H9 (cell line): Measurements from ENCODE around the gene DDX59. TPM values are rescaled to one million over a fixed set of nuclear protein-coding genes. Genes with fewer than 3 reads are reported as not detected.

Source experiments
- DNase-seq: peaks from one replicate; pipeline ENCODE4 v3.0.0-alpha.2; 2017
- H2AFZ ChIP-seq: one replicate; pipeline ENCODE4 v1.6.1; 2013; ENCODE audit warnings: mild to moderate bottlenecking, low read length, control low read depth, moderate library complexity
- H2AK5ac ChIP-seq: 2 replicates; pipeline ENCODE4 v1.6.1; 2013; ENCODE audit warnings: low read length, control low read depth, mixed read lengths; ENCODE audit not compliant: insufficient read length
- H2BK120ac ChIP-seq: one replicate; pipeline ENCODE4 v1.6.1; 2013; ENCODE audit warnings: low read depth, mild to moderate bottlenecking, low read length, control low read depth, inconsistent platforms; ENCODE audit not compliant: poor library complexity, severe bottlenecking
- H2BK12ac ChIP-seq: 2 replicates; pipeline ENCODE4 v1.6.1; 2013; ENCODE audit warnings: low read length, control low read depth, mixed read lengths, low read depth; ENCODE audit not compliant: insufficient read length
- H2BK15ac ChIP-seq: 2 replicates; pipeline ENCODE4 v1.6.1; 2013; ENCODE audit warnings: low read depth, low read length, control low read depth
- H2BK20ac ChIP-seq: one replicate; pipeline ENCODE4 v1.6.1; 2013; ENCODE audit warnings: low read depth, mild to moderate bottlenecking, low read length, control low read depth, inconsistent platforms; ENCODE audit not compliant: poor library complexity, severe bottlenecking
- H2BK5ac ChIP-seq: 2 replicates; pipeline ENCODE4 v1.6.1; 2013; ENCODE audit warnings: low read length, control low read depth, mixed read lengths; ENCODE audit not compliant: insufficient read length
- H3K14ac ChIP-seq: 2 replicates; pipeline ENCODE4 v1.6.1; 2013; ENCODE audit warnings: low read length, control low read depth; ENCODE audit not compliant: insufficient read depth
- H3K18ac ChIP-seq: 2 replicates; pipeline ENCODE4 v1.6.1; 2013; ENCODE audit warnings: low read depth, mild to moderate bottlenecking, mixed read lengths, low read length, control low read depth; ENCODE audit not compliant: insufficient read length
- H3K23ac ChIP-seq: 2 replicates; pipeline ENCODE4 v1.6.1; 2013; ENCODE audit warnings: low read length, control low read depth, mixed read lengths, low read depth; ENCODE audit not compliant: insufficient read length
- H3K23me2 ChIP-seq: 2 replicates; pipeline ENCODE4 v1.6.1; 2013; ENCODE audit warnings: low read depth, mild to moderate bottlenecking, mixed read lengths, low read length, control low read depth; ENCODE audit not compliant: insufficient read length, poor library complexity, severe bottlenecking
- H3K27ac ChIP-seq: 2 replicates; pipeline ENCODE4 v1.5.1; 2013; ENCODE audit warnings: low read length, control low read depth, mixed read lengths, low read depth; ENCODE audit not compliant: insufficient read length
- H3K27me3 ChIP-seq: 2 replicates; pipeline ENCODE4 v1.6.1; 2013; ENCODE audit warnings: low read length, control low read depth, inconsistent platforms; ENCODE audit not compliant: insufficient read depth
- H3K4ac ChIP-seq: 2 replicates; pipeline ENCODE4 v1.6.1; 2013; ENCODE audit warnings: low read depth, mild to moderate bottlenecking, control low read depth, inconsistent platforms, low read length, moderate library complexity
- H3K4me1 ChIP-seq: 2 replicates; pipeline ENCODE4 v1.6.1; 2013; ENCODE audit warnings: low read length, control low read depth, inconsistent platforms; ENCODE audit not compliant: insufficient read depth
- H3K4me2 ChIP-seq: 2 replicates; pipeline ENCODE4 v1.6.1; 2013; ENCODE audit warnings: low read length, control low read depth, mixed read lengths; ENCODE audit not compliant: insufficient read length, insufficient read depth
- H3K56ac ChIP-seq: 2 replicates; pipeline ENCODE4 v1.6.1; 2013; ENCODE audit warnings: low read depth, mild to moderate bottlenecking, mixed read lengths, low read length, control low read depth; ENCODE audit not compliant: insufficient read length
- H3K79me1 ChIP-seq: 2 replicates; pipeline ENCODE4 v1.6.1; 2013; ENCODE audit warnings: low read depth, mild to moderate bottlenecking, moderate library complexity, low read length, control low read depth, inconsistent platforms; ENCODE audit not compliant: insufficient read depth, poor library complexity, severe bottlenecking
- H3K79me2 ChIP-seq: 2 replicates; pipeline ENCODE4 v1.6.1; 2013; ENCODE audit warnings: low read length, control low read depth, inconsistent platforms; ENCODE audit not compliant: insufficient read depth
- H3K9ac ChIP-seq: 2 replicates; pipeline ENCODE4 v1.6.1; 2013; ENCODE audit warnings: low read length, control low read depth, mixed read lengths; ENCODE audit not compliant: insufficient read length; ENCODE audit errors: extremely low read depth
- H3K9me3 ChIP-seq: one replicate; pipeline ENCODE4 v1.6.1; 2013; ENCODE audit warnings: low read depth, low read length, inconsistent platforms; ENCODE audit not compliant: control insufficient read depth
- H3T11ph ChIP-seq: one replicate; pipeline ENCODE4 v1.6.1; 2013; ENCODE audit warnings: mild to moderate bottlenecking, low read length, control low read depth, inconsistent platforms
- H4K20me1 ChIP-seq: one replicate; pipeline ENCODE4 v1.6.1; 2013; ENCODE audit not compliant: control insufficient read depth, insufficient read length, insufficient read depth
- H4K5ac ChIP-seq: 2 replicates; pipeline ENCODE4 v1.6.1; 2013; ENCODE audit warnings: low read depth, mild to moderate bottlenecking, mixed read lengths, low read length, control low read depth; ENCODE audit not compliant: insufficient read length
- H4K8ac ChIP-seq: replicated peaks from 2 replicates; pipeline ENCODE4 v1.6.1; 2013; ENCODE audit warnings: low read length, control low read depth, mixed read lengths, low read depth; ENCODE audit not compliant: insufficient read length
- H4K91ac ChIP-seq: 2 replicates; pipeline ENCODE4 v1.6.1; 2013; ENCODE audit warnings: low read depth, mild to moderate bottlenecking, moderate library complexity, mixed read lengths, low read length, control low read depth; ENCODE audit not compliant: insufficient read length
- H3K27ac Mint-ChIP-seq, 3 experiments: 2 replicates in 2 of 3; 3 replicates in 1 of 3; pipeline ENCODE4 v1.8.0; 2020 to 2021; ENCODE audit warnings: mixed read lengths in 3 of 3, mild to moderate bottlenecking in 1 of 3, moderate library complexity in 1 of 3
- H3K27me3 Mint-ChIP-seq: 2 replicates; pipeline ENCODE4 v1.8.0; 2021; ENCODE audit warnings: low read depth, mild to moderate bottlenecking, moderate library complexity, mixed read lengths
- H3K36me3 Mint-ChIP-seq, 3 experiments: 2 replicates in 2 of 3; 3 replicates in 1 of 3; pipeline ENCODE4 v1.8.0; 2020 to 2021; ENCODE audit warnings: low read depth in 3 of 3, mixed read lengths in 3 of 3; ENCODE audit not compliant: insufficient read depth in 1 of 3
- H3K4me1 Mint-ChIP-seq, 2 experiments: 2 replicates each; pipeline ENCODE4 v1.8.0; 2020; ENCODE audit warnings: mixed read lengths in 2 of 2
- H3K4me3 Mint-ChIP-seq, 2 experiments: 2 replicates in 1 of 2; 3 replicates in 1 of 2; pipeline ENCODE4 v1.8.0; 2020 to 2021; ENCODE audit warnings: mild to moderate bottlenecking in 2 of 2, mixed read lengths in 2 of 2, moderate library complexity in 1 of 2
- H3K9me3 Mint-ChIP-seq, 2 experiments: 2 replicates in 1 of 2; 3 replicates in 1 of 2; pipeline ENCODE4 v1.8.0; 2020; ENCODE audit warnings: mild to moderate bottlenecking in 2 of 2, mixed read lengths in 2 of 2, moderate library complexity in 1 of 2
- WGBS: extraction: QIAGEN DNeasy Blood & Tissue Kit; methylation state at CpG from one replicate; pipeline ENCODE4 v1.1.7; 2013; ENCODE audit warnings: missing lambda C conversion rate, low lambda C conversion rate, mixed read lengths; ENCODE audit not compliant: insufficient read length; ENCODE audit errors: extremely low coverage; 5-methylcytosine and 5-hydroxymethylcytosine counted together
- total RNA-seq: library from RNA; stranded (reverse); gene quantifications from 2 replicates; pipeline ENCODE4 v1.2.1, GENCODE V29; 2021
- TF ChIP-seq, protein P1 (sequence below): fragments of 200-600 bp; sonication (generic); conservative IDR thresholded peaks from 3 replicates; pipeline ENCODE4 v1.8.0; 2021; ENCODE audit warnings: antibody characterized with exemption, mild to moderate bottlenecking

DDX59 gene
- total RNA-seq, 1 experiment from 2014 or later, result 14.0 TPM

- H3K4me2 ChIP-seq, result no peak overlapping the region
- H3K56ac ChIP-seq, result no peak overlapping the region
- H4K20me1 ChIP-seq, result no peaks in the 10 kb centered on the region
- H3K27ac ChIP-seq, result no peak overlapping the region
- TF ChIP-seq, protein P1, sequence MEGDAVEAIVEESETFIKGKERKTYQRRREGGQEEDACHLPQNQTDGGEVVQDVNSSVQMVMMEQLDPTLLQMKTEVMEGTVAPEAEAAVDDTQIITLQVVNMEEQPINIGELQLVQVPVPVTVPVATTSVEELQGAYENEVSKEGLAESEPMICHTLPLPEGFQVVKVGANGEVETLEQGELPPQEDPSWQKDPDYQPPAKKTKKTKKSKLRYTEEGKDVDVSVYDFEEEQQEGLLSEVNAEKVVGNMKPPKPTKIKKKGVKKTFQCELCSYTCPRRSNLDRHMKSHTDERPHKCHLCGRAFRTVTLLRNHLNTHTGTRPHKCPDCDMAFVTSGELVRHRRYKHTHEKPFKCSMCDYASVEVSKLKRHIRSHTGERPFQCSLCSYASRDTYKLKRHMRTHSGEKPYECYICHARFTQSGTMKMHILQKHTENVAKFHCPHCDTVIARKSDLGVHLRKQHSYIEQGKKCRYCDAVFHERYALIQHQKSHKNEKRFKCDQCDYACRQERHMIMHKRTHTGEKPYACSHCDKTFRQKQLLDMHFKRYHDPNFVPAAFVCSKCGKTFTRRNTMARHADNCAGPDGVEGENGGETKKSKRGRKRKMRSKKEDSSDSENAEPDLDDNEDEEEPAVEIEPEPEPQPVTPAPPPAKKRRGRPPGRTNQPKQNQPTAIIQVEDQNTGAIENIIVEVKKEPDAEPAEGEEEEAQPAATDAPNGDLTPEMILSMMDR, result no peak
- H3T11ph ChIP-seq, result no peak overlapping the region
- no peak overlapping the region for H3K23ac ChIP-seq
- no peak overlapping the region for H3K4me3 Mint-ChIP-seq
- no peaks in the 10 kb centered on the region for H3K23me2 ChIP-seq
- WGBS, result no CpG with 5 or more reads among the region's 4 CpGs
- H3K9me3 Mint-ChIP-seq, result no peaks in the 10 kb centered on the region
- no peak for DNase-seq
- H3K79me2 ChIP-seq, result no peaks in the 10 kb centered on the region
- H3K9ac ChIP-seq, result no peak overlapping the region
- no peaks in the 10 kb centered on the region for H3K4me1 Mint-ChIP-seq
- H3K18ac ChIP-seq, result no peak overlapping the region
- no peak overlapping the region for H4K91ac ChIP-seq
- H3K27me3 ChIP-seq, result no peaks in the 10 kb centered on the region
- H2BK12ac ChIP-seq, result no peak overlapping the region
- H4K8ac ChIP-seq, result no peak overlapping the region
- no peak overlapping the region for H2AK5ac ChIP-seq
- H2BK120ac ChIP-seq, result no peak overlapping the region
- H2AFZ ChIP-seq, result no peak overlapping the region
- no peak overlapping the region for H2BK20ac ChIP-seq
- peaks cover 5 to 45% (median 41%) of the 10 kb centered on the region in 3 experiments; a peak in 6 of 7 replicates for H3K36me3 Mint-ChIP-seq
- no peak overlapping the region for H3K4ac ChIP-seq
- no peaks in the 10 kb centered on the region for H3K79me1 ChIP-seq
- H3K27me3 Mint-ChIP-seq, result no peaks in the 10 kb centered on the region
- no peaks in the 10 kb centered on the region for H3K4me1 ChIP-seq
- H3K14ac ChIP-seq, result no peak overlapping the region
- no peak overlapping the region for H4K5ac ChIP-seq
- no peaks in the 10 kb centered on the region for H3K9me3 ChIP-seq
- H3K27ac Mint-ChIP-seq, result no peak overlapping the region
- H2BK15ac ChIP-seq, result no peak overlapping the region
- H2BK5ac ChIP-seq, result no peak overlapping the region
Measured at GRCh38 chr1:200646515-200646914, 23.2 kb downstream of the DDX59 start.
